Activated B cell treated with CpG ODN at 0.5 μM for 24 hours (primary cell): ENCODE results near the gene SEMA5B. TPM values are rescaled to one million over a fixed set of nuclear protein-coding genes. Genes with fewer than 3 reads are reported as not detected.

Experiments used
- ATAC-seq: fragments of 200-7000 bp; cut with Tn5 transposase; one replicate; pipeline ENCODE4 v1.10.0; 2021; ENCODE audit warnings: low read depth, mild to moderate bottlenecking, moderate library complexity
- CTCF ChIA-PET: fragments of 350-600 bp; sonication (Branson Sonifier 250); formaldehyde crosslinking; loops from one replicate; lab custom pipeline; 2021; ENCODE audit warnings: antibody characterized with exemption; lab: Charles Lee
- POLR2A ChIA-PET: fragments of 350-600 bp; sonication (Branson Sonifier 250); formaldehyde crosslinking; loops from one replicate; lab custom pipeline; 2021; ENCODE audit warnings: antibody characterized with exemption; lab: Charles Lee
- DNase-seq: peaks from one replicate; pipeline ENCODE4 v3.0.0; 2022
- H3K27ac Mint-ChIP-seq: one replicate; pipeline ENCODE4 v1.8.0; 2020; ENCODE audit warnings: mixed read lengths
- H3K27me3 Mint-ChIP-seq: one replicate; pipeline ENCODE4 v1.8.0; 2021; ENCODE audit warnings: mixed read lengths
- H3K36me3 Mint-ChIP-seq: one replicate; pipeline ENCODE4 v1.8.0; 2021; ENCODE audit warnings: low read depth, mixed read lengths
- H3K4me1 Mint-ChIP-seq: one replicate; pipeline ENCODE4 v1.8.0; 2021; ENCODE audit warnings: mixed read lengths
- H3K4me3 Mint-ChIP-seq: one replicate; pipeline ENCODE4 v1.8.0; 2020; ENCODE audit warnings: mild to moderate bottlenecking, mixed read lengths
- H3K9me3 Mint-ChIP-seq: one replicate; pipeline ENCODE4 v1.8.0; 2020; ENCODE audit warnings: mixed read lengths
- CTCF ChIP-seq: fragments of 200-600 bp; IDR thresholded peaks from one replicate; pipeline ENCODE4 v1.8.0; 2022; ENCODE audit warnings: antibody characterized with exemption, mild to moderate bottlenecking
- intact Hi-C: fragments of 100-400 bp; cut with micrococcal nuclease; formaldehyde crosslinking; loops from one replicate; pipeline ENCODE4 v1.15.1; 2024
- total RNA-seq: library from RNA; stranded (reverse); gene quantifications from 2 replicates; pipeline ENCODE4 v1.2.3, GENCODE V29; 2022

The SEMA5B gene
- total RNA-seq, 1 donor from 2014 or later, result 1.6 TPM

- H3K4me1 Mint-ChIP-seq, result peaks cover 11% of the 10 kb centered on the region
- no peak overlapping the region for H3K27ac Mint-ChIP-seq
- ATAC-seq (no peak), DNase-seq (no peak)
- TF ChIP-seq CTCF, result no peak
- ChIA-PET CTCF (no interaction called here), POLR2A (no interaction called here)
- no peaks in the 10 kb centered on the region for H3K36me3 Mint-ChIP-seq
- peaks cover 3% of the 10 kb centered on the region for H3K27me3 Mint-ChIP-seq
- intact Hi-C loops, result no loop called here
- H3K4me3 Mint-ChIP-seq, result no peak overlapping the region
- no peaks in the 10 kb centered on the region for H3K9me3 Mint-ChIP-seq
Observed at GRCh38 chr3:122938783-122939425, 88.7 kb downstream of the SEMA5B start.

- H3K4me1 Mint-ChIP-seq, result peaks cover 2% of the 10 kb centered on the region
- H3K27ac Mint-ChIP-seq, result no peak overlapping the region
- CTCF ChIA-PET, result no interaction called here
- DNase-seq, result no peak
- no peak for ATAC-seq
- POLR2A ChIA-PET, result no interaction called here
- peaks cover 6% of the 10 kb centered on the region for H3K27me3 Mint-ChIP-seq
- H3K9me3 Mint-ChIP-seq, result no peaks in the 10 kb centered on the region
- no peak for TF ChIP-seq CTCF
- no peaks in the 10 kb centered on the region for H3K36me3 Mint-ChIP-seq
- H3K4me3 Mint-ChIP-seq, result no peak overlapping the region
- intact Hi-C loops, result no loop called here
Observed at GRCh38 chr3:122937745-122938144, 89.8 kb downstream of the SEMA5B start.

- no peak for ATAC-seq
- H3K27ac Mint-ChIP-seq, result no peak overlapping the region
- POLR2A ChIA-PET, result no interaction called here
- H3K36me3 Mint-ChIP-seq, result no peaks in the 10 kb centered on the region
- H3K4me1 Mint-ChIP-seq, result no peaks in the 10 kb centered on the region
- H3K9me3 Mint-ChIP-seq, result no peaks in the 10 kb centered on the region
- CTCF ChIA-PET, result interaction anchor here (0.9 kb wide), 1 partner anchor 90 kb away, joined by 3 read pairs; the partner anchor contains the start of gene SEMA5B
- TF ChIP-seq CTCF, result no peak
- peaks cover 6% of the 10 kb centered on the region for H3K27me3 Mint-ChIP-seq
- intact Hi-C loops, result no loop called here
- no peak for DNase-seq
- H3K4me3 Mint-ChIP-seq, result no peak overlapping the region
Observed at GRCh38 chr3:122936986-122937385, 90.6 kb downstream of the SEMA5B start.

- Mint-ChIP-seq H3K9me3 (no peaks in the 10 kb centered on the region), H3K27ac (no peak overlapping the region), H3K4me1 (no peaks in the 10 kb centered on the region), H3K36me3 (no peaks in the 10 kb centered on the region), H3K27me3 (peaks cover 6% of the 10 kb centered on the region), H3K4me3 (no peak overlapping the region)
- CTCF ChIA-PET, result interaction anchor here (0.6 to 0.9 kb wide), 3 partner anchors 63 to 91 kb away, joined by 3 read pairs; partner anchors contain the start of gene SEMA5B
- POLR2A ChIA-PET, result no interaction called here
- intact Hi-C loops, result no loop called here
- ATAC-seq (no peak), DNase-seq (no peak)
- TF ChIP-seq CTCF, result no peak
Observed at GRCh38 chr3:122936335-122936734, 91.2 kb downstream of the SEMA5B start.

GRCh38 chr3:122934251-122934650, 93.3 kb downstream of the SEMA5B start:
- H3K27ac Mint-ChIP-seq, result no peak overlapping the region
- DNase-seq (no peak), ATAC-seq (no peak)
- no peaks in the 10 kb centered on the region for H3K9me3 Mint-ChIP-seq
- H3K4me1 Mint-ChIP-seq, result no peaks in the 10 kb centered on the region
- H3K4me3 Mint-ChIP-seq, result no peak overlapping the region
- TF ChIP-seq CTCF, result no peak
- POLR2A ChIA-PET, result no interaction called here
- no peaks in the 10 kb centered on the region for H3K36me3 Mint-ChIP-seq
- peaks cover 6% of the 10 kb centered on the region for H3K27me3 Mint-ChIP-seq
- intact Hi-C loops, result no loop called here
- CTCF ChIA-PET, result no interaction called here
